AG04450 (cell line): Measurements from ENCODE around the gene ZPR1. TPM values are rescaled to one million over a fixed set of nuclear protein-coding genes. Genes with fewer than 3 reads are reported as not detected.
A peak's percentile ranks its signal among the peaks of the same experiment; 100 is the strongest.

ENCODE experiments used
- CTCF ChIA-PET: fragments of 300-600, 350-600 bp; formaldehyde crosslinking; extraction: SDS; loops from one replicate; lab custom pipeline; 2022; ENCODE audit warnings: antibody characterized with exemption, inconsistent platforms; lab: Charles Lee
- POLR2A ChIA-PET: fragments of 350-600 bp; formaldehyde crosslinking; extraction: SDS; loops from one replicate; lab custom pipeline; 2021; ENCODE audit warnings: antibody characterized with exemption, inconsistent platforms; lab: Yijun Ruan, JAX
- DNase-seq: peaks from one replicate; pipeline ENCODE4 v3.0.0-alpha.2; 2011; ENCODE audit warnings: low read depth, low spot score
- H3K27ac ChIP-seq: one replicate; pipeline ENCODE4 v1.5.1; 2012; ENCODE audit warnings: low read depth, low read length, control low read depth
- H3K27me3 ChIP-seq: one replicate; pipeline ENCODE4 v1.6.0; 2012; ENCODE audit warnings: low read length; ENCODE audit not compliant: control insufficient read depth, insufficient read depth
- H3K4me3 ChIP-seq: 2 replicates; pipeline ENCODE4 v1.5.1; 2011; ENCODE audit warnings: mild to moderate bottlenecking, low read depth, low read length, control low read depth
- H3K9me3 ChIP-seq: 2 replicates; pipeline ENCODE4 v1.5.1; 2012; ENCODE audit warnings: low read length; ENCODE audit not compliant: control insufficient read depth, insufficient read depth
- polyA plus RNA-seq: library from polyadenylated mRNA; depleted of rRNA; stranded (reverse); fragments of >200 nt; gene quantifications from 2 replicates; pipeline ENCODE4 v1.2.3, GENCODE V29; 2011
- TF ChIP-seq, protein P1 (sequence below): IDR thresholded peaks from 2 replicates; pipeline ENCODE4 v1.5.1; 2011; ENCODE audit warnings: low read depth, low read length, control low read depth, inconsistent platforms

Gene ZPR1
- polyA plus RNA-seq, 1 experiment: 57.1 TPM

DNA sequence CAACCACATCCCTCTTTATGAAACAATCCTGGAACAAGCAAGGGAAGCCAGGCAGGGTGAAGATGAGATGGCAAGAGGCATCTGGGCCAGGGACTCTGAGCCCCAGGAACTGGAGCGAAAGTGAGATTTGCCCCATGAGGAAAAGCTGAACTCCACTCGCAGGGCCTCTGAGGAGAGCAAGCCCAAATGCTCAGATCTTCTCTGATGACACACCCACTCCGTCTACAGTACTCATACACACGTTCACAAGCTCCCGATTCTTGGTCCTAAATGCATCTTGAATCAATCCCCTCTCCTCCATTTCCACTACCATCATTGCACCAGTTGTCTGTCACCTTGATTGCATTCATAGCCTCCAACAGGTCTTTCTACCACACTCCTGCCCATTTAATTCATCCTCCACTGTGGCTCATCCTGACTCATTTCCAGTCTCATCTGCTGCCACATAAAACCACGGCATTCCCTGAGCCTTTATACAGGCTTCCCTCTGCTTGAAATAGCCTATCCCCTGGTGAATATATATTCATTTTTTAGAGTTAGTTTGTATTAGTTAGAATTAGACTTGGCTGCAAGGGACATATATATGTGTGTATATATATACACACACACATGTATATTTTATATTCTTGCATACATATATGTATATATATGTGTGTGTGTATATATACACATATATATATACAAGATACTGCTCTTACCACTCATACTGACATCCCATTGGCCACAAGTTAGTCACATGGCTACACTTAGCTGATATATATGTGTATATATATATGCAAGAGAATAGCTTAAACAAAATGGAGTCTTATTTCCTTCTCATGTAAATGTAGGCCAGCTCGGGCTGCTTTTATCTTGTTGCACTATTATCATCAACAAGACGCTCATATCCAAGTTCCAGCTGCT lies 5.3 kb upstream of the ZPR1 start:
- Histone ChIP-seq H3K4me3 (no peak overlapping the region), H3K27me3 (no peaks in the 10 kb centered on the region), H3K9me3 (no peaks in the 10 kb centered on the region), H3K27ac (no peak overlapping the region)
- TF ChIP-seq, protein P1, sequence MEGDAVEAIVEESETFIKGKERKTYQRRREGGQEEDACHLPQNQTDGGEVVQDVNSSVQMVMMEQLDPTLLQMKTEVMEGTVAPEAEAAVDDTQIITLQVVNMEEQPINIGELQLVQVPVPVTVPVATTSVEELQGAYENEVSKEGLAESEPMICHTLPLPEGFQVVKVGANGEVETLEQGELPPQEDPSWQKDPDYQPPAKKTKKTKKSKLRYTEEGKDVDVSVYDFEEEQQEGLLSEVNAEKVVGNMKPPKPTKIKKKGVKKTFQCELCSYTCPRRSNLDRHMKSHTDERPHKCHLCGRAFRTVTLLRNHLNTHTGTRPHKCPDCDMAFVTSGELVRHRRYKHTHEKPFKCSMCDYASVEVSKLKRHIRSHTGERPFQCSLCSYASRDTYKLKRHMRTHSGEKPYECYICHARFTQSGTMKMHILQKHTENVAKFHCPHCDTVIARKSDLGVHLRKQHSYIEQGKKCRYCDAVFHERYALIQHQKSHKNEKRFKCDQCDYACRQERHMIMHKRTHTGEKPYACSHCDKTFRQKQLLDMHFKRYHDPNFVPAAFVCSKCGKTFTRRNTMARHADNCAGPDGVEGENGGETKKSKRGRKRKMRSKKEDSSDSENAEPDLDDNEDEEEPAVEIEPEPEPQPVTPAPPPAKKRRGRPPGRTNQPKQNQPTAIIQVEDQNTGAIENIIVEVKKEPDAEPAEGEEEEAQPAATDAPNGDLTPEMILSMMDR: no peak
- ChIA-PET CTCF (interaction anchor here (0.6 to 11.0 kb wide), 6 partner anchors 13 to 434 kb away, joined by 3 to 209 read pairs (median 16); partner anchors contain the start of gene APOA1), POLR2A (interaction anchor here (0.5 kb wide), 1 partner anchor 18 kb away, joined by 3 read pairs; no protein-coding TSS in a partner anchor)
- no peak for DNase-seq

GRCh38 chr11:116792144-116792868 lies 4.5 kb upstream of the ZPR1 start:
- POLR2A ChIA-PET: interaction anchor here (0.5 kb wide), 1 partner anchor 17 kb away, joined by 3 read pairs; no protein-coding TSS in a partner anchor

DNA sequence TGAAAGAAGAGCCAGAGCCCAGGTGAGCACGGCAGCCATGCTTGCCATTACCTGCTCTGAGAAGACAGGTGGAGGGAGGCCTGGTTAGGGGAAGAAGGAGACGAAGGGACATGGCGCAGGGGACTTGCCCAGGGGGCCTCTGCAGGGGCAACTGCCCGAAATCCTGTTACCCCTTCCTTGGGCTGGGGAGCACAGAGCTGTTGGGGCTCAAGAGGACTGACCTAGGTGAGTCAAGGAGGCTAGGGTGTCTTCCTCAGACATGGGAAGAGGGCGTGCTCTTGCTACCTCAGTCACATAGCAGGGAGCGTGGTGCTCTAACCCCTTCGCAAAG lies 4.0 kb upstream of the ZPR1 start, which contains the start of gene APOA5:
Gene APOA5 (minus strand): TSS at position 67 of the 331 bp plus-strand sequence. CDS start 19 bp downstream, at position 48.
- H3K27me3 ChIP-seq: no peaks in the 10 kb centered on the region
- H3K9me3 ChIP-seq: no peaks in the 10 kb centered on the region
- ChIA-PET POLR2A (interaction anchor here (1.1 kb wide), 1 partner anchor 435 kb away, joined by 3 read pairs; no protein-coding TSS in a partner anchor), CTCF (interaction anchor here (0.6 to 11.0 kb wide), 52 partner anchors 8 to 496 kb away, joined by 3 to 209 read pairs (median 5); partner anchors contain the start of genes APOA1, APOA4, APOC3 and BUD13)
- no peak for DNase-seq
- no peak within 1 kb of the TSS for H3K27ac ChIP-seq
- H3K4me3 ChIP-seq: no peak within 1 kb of the TSS
- TF ChIP-seq, protein P1: no peak

More at GRCh38 chr11:116792144-116792868, 4.5 kb upstream of the ZPR1 start:
- H3K4me3 ChIP-seq: no peak overlapping the region
- TF ChIP-seq, protein P1: no peak
- H3K9me3 ChIP-seq: no peaks in the 10 kb centered on the region
- no peak overlapping the region for H3K27ac ChIP-seq
- DNase-seq: no peak
- CTCF ChIA-PET: interaction anchor here (0.8 to 11.0 kb wide), 18 partner anchors 9 to 454 kb away, joined by 3 to 209 read pairs (median 7); partner anchors contain the start of genes APOA1, PAFAH1B2 and SIK3
- no peaks in the 10 kb centered on the region for H3K27me3 ChIP-seq

GRCh38 chr11:116791002-116791812 lies 3.4 kb upstream of the ZPR1 start:
- H3K27ac ChIP-seq: no peak overlapping the region
- no peak overlapping the region for H3K4me3 ChIP-seq
- CTCF ChIA-PET: interaction anchor here (0.6 to 11.0 kb wide), 54 partner anchors 8 to 497 kb away, joined by 3 to 209 read pairs (median 5); partner anchors contain the start of genes APOA1, APOA4, APOC3 and BUD13
- H3K9me3 ChIP-seq: no peaks in the 10 kb centered on the region
- TF ChIP-seq, protein P1: peak; percentile 90
- DNase-seq: no peak
- POLR2A ChIA-PET: interaction anchor here (1.1 kb wide), 1 partner anchor 435 kb away, joined by 3 read pairs; no protein-coding TSS in a partner anchor
- H3K27me3 ChIP-seq: no peaks in the 10 kb centered on the region
